ENCODE data around the gene CYBC1. TPM values are rescaled to one million over a fixed set of nuclear protein-coding genes. Genes with fewer than 3 reads are reported as not detected.
"Not testable (repeated sequence)": the region's sequence is repeated elsewhere in the genome, so short reads cannot be mapped to it uniquely, and the experiment has no call there.

CYBC1 gene
- total RNA-seq, 4 donors from 2014 or later: 17.3 to 29.8 (median 19.3) TPM

DNA sequence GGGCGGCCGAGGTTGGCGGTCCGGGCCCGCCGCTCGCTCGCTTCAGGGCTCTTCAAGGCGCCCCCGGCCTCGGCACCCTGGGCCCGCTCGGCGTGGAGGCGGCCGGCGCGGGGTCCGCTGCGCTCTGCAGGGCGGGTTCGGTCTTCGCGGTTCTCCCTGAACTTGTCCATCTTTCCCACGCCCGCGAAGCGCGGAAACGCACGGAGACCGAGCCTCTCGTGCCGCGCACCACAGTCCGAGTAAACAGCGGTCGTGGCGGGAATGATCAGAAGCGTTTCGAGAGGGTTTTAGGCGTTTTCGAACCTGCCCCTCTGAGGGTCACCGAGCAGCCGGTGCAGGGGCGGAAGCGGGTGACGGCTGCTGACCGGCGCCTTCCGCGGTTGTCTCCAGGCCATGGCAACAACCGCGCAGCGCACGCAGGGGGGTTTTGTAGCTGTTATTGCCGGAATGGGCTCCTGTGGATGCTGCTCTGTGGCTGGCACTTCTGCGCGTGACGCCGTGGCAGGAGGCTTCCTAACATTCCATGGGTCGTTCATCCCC lies 8.4 kb upstream of the CYBC1 start:
- Histone ChIP-seq H3K4me3 (peak overlapping the region; percentile 75 to 98 (median 80)), H3K36me3 (peaks cover 0 to 36% of the 10 kb centered on the region in 2 donors), H3K27ac (peak overlapping the region; percentile 99 to 100 (median 100)), H3K4me1 (peaks cover 16 to 21% of the 10 kb centered on the region in 2 donors), H3K9me3 (no peaks in the 10 kb centered on the region), H3K27me3 (no peaks in the 10 kb centered on the region)
- TF ChIP-seq, protein P1, sequence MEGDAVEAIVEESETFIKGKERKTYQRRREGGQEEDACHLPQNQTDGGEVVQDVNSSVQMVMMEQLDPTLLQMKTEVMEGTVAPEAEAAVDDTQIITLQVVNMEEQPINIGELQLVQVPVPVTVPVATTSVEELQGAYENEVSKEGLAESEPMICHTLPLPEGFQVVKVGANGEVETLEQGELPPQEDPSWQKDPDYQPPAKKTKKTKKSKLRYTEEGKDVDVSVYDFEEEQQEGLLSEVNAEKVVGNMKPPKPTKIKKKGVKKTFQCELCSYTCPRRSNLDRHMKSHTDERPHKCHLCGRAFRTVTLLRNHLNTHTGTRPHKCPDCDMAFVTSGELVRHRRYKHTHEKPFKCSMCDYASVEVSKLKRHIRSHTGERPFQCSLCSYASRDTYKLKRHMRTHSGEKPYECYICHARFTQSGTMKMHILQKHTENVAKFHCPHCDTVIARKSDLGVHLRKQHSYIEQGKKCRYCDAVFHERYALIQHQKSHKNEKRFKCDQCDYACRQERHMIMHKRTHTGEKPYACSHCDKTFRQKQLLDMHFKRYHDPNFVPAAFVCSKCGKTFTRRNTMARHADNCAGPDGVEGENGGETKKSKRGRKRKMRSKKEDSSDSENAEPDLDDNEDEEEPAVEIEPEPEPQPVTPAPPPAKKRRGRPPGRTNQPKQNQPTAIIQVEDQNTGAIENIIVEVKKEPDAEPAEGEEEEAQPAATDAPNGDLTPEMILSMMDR (IDR thresholded peaks at IDR 0.05 in 4 of 5, conservative IDR thresholded peaks at IDR 0.05 in 1 of 5): no peak
- no peak for TF ChIP-seq POLR2A (IDR thresholded peaks at IDR 0.05)
- DNase-seq (no peak), ATAC-seq (peak in 1 of 2 donors; percentile 0)
- in situ Hi-C loops (cut with MboI; ENCODE audit: low sequenced_read_pairs in 4 of 4) (no loop called here), intact Hi-C loops (cut with DNase I; ENCODE audit: low total_unique reads) (loop anchor here (1.0 to 10.0 kb wide), 4 partner anchors 35 to 534 kb away; partner anchors contain the start of genes FOXK2 and MAFG)

DNA sequence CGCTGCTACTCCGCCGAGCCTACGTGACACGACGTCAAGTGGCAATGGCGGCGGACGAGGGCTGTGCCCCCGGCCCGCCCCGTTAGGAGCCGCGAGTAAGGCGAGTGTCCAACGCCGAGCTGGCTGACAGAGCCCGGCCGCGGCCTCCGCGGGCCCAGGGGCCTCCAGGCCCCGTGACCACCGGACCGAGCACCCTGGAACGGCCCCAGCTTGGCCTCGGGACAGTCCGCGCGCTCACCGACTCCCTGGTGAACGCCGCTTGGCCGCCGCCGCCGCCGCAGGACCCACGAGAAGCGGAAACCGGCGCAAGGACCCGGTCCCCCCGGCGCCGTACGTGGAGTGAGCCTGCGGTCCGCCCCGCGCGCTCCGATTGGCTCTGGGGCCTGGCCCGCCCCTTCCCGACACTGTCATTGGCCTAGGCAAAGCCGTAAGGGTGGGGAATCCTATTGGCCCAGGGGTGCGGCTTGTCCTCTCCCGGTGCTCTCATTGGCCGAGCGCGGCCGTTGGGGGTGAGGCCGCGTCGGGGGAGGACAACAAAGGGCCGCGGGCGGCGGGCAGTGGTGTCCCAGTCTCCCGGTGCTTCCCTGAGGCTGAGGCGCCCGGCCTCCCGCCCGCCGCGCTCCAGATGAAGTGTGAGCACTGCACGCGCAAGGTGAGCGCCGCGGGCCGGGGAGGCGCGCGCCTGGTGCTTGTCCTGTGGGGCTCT lies 7.8 kb upstream of the CYBC1 start, which contains the start of gene NARF:
NARF (plus strand) TSS at position 563 of the 706 bp plus-strand sequence; CDS start at position 626, 63 bp downstream.
- H3K27me3 ChIP-seq: no peaks in the 10 kb centered on the region
- peaks cover 0 to 33% of the 10 kb centered on the region in 2 donors for H3K36me3 ChIP-seq
- TF ChIP-seq, protein P1 (IDR thresholded peaks at IDR 0.05 in 4 of 5, conservative IDR thresholded peaks at IDR 0.05 in 1 of 5): no peak
- peak; percentile 99 to 100 for TF ChIP-seq POLR2A (IDR thresholded peaks at IDR 0.05)
- in situ Hi-C loops (cut with MboI; ENCODE audit: low sequenced_read_pairs in 4 of 4) (no loop called here), intact Hi-C loops (cut with DNase I; ENCODE audit: low total_unique reads) (loop anchor here (1.0 to 10.0 kb wide), 4 partner anchors 36 to 534 kb away; partner anchors contain the start of genes FOXK2 and MAFG)
- H3K9me3 ChIP-seq: no peaks in the 10 kb centered on the region
- H3K4me1 ChIP-seq: peaks cover 16 to 21% of the 10 kb centered on the region in 2 donors
- H3K27ac ChIP-seq: peak within 1 kb of the TSS; percentile 99 to 100 (median 100)
- DNase-seq (peak; percentile 99), ATAC-seq (peak; percentile 92 to 94)
- H3K4me3 ChIP-seq: peak within 1 kb of the TSS; percentile 75 to 98 (median 80)

DNA sequence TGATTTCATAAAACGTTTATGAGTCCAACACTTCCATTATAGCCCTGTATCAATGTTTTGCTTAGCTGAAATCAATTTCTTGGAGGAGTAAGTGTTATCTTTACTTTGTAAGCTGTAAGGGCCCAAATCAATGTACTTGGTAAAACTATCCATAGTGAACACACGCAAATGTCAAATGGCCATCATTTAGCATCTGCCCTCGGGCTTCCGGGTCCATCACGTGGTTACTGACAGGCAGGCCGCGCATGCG lies 7.3 kb upstream of the CYBC1 start:
- no peaks in the 10 kb centered on the region for H3K9me3 ChIP-seq
- peak overlapping the region; percentile 99 to 100 (median 100) for H3K27ac ChIP-seq
- DNase-seq (peak in 1 of 2 donors; percentile 90), ATAC-seq (no peak)
- peaks cover 16 to 21% of the 10 kb centered on the region in 2 donors for H3K4me1 ChIP-seq
- no peaks in the 10 kb centered on the region for H3K27me3 ChIP-seq
- in situ Hi-C loops (cut with MboI; ENCODE audit: low sequenced_read_pairs in 4 of 4) (no loop called here), intact Hi-C loops (cut with DNase I; ENCODE audit: low total_unique reads) (loop anchor here (1.0 to 10.0 kb wide), 4 partner anchors 36 to 533 kb away; partner anchors contain the start of genes FOXK2 and MAFG)
- H3K4me3 ChIP-seq: peak overlapping the region; percentile 68 to 98 (median 80)
- TF ChIP-seq, protein P1 (IDR thresholded peaks at IDR 0.05 in 4 of 5, conservative IDR thresholded peaks at IDR 0.05 in 1 of 5): no peak
- TF ChIP-seq POLR2A (IDR thresholded peaks at IDR 0.05): no peak
- peaks cover 0 to 28% of the 10 kb centered on the region in 2 donors for H3K36me3 ChIP-seq

DNA sequence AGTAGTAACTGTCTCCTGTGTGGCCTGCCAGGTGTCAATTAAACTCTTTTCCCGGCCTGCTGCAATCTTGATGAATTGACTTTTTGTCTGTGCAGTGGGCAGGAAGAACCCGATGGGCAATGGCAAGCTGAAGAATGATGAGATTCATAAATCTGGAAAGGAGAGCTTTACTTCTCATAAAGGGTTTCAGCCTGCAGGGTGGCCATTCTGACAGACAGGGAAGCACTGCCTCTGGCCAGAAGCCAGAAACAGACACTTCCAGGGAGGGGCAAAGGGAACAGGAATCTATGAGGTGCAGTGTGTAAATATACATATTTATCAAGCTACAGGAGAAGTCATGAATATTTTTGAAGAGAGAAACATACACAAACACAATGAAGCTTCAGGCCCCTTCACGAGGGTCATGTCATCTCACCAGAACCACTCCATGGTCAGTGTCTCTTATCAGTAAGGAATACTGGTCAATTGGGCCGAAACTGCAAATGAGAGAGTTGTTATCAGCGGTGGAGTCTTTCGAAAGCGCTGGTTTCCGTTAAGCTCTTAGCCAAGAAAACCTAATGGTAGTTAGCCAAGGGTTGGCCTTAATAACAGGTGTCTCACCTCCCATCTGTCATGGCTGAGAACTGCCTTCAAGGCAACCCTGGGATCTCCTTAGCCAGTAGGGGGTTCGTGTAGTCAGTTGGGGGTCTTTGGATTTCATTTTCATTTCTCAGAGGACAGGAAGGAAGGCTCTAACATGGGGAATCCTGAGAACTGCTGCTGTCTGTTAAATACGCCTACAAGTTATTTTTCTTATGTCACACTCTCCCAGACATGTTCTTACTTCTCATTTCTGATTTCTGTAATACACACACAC lies 6.7 kb upstream of the CYBC1 start:
- Histone ChIP-seq H3K9me3 (no peaks in the 10 kb centered on the region), H3K27me3 (no peaks in the 10 kb centered on the region), H3K36me3 (peaks cover 0 to 23% of the 10 kb centered on the region in 2 donors), H3K4me1 (peaks cover 16 to 21% of the 10 kb centered on the region in 2 donors), H3K4me3 (peak overlapping the region; percentile 68 to 98 (median 80)), H3K27ac (peak overlapping the region; percentile 99 to 100 (median 100))
- DNase-seq (no peak), ATAC-seq (no peak)
- in situ Hi-C loops (cut with MboI; ENCODE audit: low sequenced_read_pairs in 4 of 4) (no loop called here), intact Hi-C loops (cut with DNase I; ENCODE audit: low total_unique reads) (loop anchor here (10.0 kb wide), 1 partner anchor 532 kb away; the partner anchor contains the start of gene MAFG)
- TF ChIP-seq, protein P1 (IDR thresholded peaks at IDR 0.05 in 4 of 5, conservative IDR thresholded peaks at IDR 0.05 in 1 of 5): no peak
- no peak for TF ChIP-seq POLR2A (IDR thresholded peaks at IDR 0.05)

DNA sequence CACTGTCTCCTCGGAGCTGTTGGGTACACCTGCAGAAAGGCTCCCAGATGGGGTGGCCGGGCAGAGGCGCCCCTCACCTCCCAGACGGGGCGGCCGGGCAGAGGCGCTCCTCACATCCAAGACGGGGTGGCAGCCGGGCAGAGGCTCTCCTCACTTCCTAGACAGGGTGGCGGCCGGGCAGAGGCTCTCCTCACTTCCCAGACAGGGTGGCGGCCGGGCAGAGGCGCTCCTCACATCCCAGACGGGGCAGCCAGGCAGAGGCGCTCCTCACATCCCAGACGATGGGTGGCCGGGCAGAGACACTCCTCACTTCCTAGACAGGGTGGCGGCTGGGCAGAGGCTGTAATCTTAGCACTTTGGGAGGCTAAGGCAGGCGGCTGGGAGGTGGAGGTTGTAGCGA lies 3.2 kb upstream of the CYBC1 start:
- H3K36me3 ChIP-seq; in situ Hi-C loops (cut with MboI; ENCODE audit: low sequenced_read_pairs in 4 of 4); H3K27ac ChIP-seq; H3K9me3 ChIP-seq; ATAC-seq; H3K4me3 ChIP-seq; DNase-seq; H3K27me3 ChIP-seq: not testable (repeated sequence)
- intact Hi-C loops (cut with DNase I; ENCODE audit: low total_unique reads): loop anchor here (10.0 kb wide), 1 partner anchor 529 kb away; the partner anchor contains the start of gene MAFG
- peaks cover 23 to 28% of the 10 kb centered on the region in 2 donors for H3K4me1 ChIP-seq

DNA sequence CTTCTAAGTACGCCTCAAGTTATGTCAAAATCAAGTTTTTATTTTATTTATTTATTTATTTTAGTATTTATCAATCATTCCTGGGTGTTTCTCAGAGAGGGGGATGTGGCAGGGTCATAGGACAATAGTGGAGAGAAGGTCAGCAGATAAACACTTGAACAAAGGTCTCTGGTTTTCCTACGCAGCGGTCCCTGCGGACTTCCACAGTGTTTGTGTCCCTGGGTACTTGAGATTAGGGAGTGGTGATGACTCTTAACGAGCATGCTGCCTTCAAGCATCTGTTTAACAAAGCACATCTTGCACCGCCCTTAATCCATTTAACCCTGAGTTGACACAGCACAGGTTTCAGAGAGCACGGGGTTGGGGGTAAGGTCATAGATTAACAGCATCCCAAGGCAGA lies 2.6 kb upstream of the CYBC1 start:
- H3K27me3 ChIP-seq; ATAC-seq; in situ Hi-C loops (cut with MboI; ENCODE audit: low sequenced_read_pairs in 4 of 4); H3K36me3 ChIP-seq; H3K4me3 ChIP-seq; H3K9me3 ChIP-seq; DNase-seq; H3K27ac ChIP-seq: not testable (repeated sequence)
- peaks cover 23 to 28% of the 10 kb centered on the region in 2 donors for H3K4me1 ChIP-seq
- intact Hi-C loops (cut with DNase I; ENCODE audit: low total_unique reads): loop anchor here (10.0 kb wide), 1 partner anchor 528 kb away; the partner anchor contains the start of gene MAFG
